ENCODE results near the gene HOXC13. TPM values are rescaled to one million over a fixed set of nuclear protein-coding genes. Genes with fewer than 3 reads are reported as not detected.

The HOXC13 gene
- total RNA-seq, 1 donor from 2014 or later: not detected

GRCh38 chr12:53939141-53940108 lies 794 bp downstream of the HOXC13 start:
- DNase-seq (ENCODE audit: low spot score): no peak

- DNase-seq (ENCODE audit: low spot score): no peak
Observed at GRCh38 chr12:53940443-53941014, 1.9 kb downstream of the HOXC13 start.

GRCh38 chr12:53941187-53941586 lies 2.6 kb downstream of the HOXC13 start:
- DNase-seq (ENCODE audit: low spot score): no peak

GRCh38 chr12:53941750-53942149 lies 3.1 kb downstream of the HOXC13 start:
- no peak for DNase-seq (ENCODE audit: low spot score)

GRCh38 chr12:53942467-53942997 lies 3.9 kb downstream of the HOXC13 start:
- no peak for DNase-seq (ENCODE audit: low spot score)

- no peak for DNase-seq (ENCODE audit: low spot score)
Observed at GRCh38 chr12:53944209-53944608, 5.6 kb downstream of the HOXC13 start.

GRCh38 chr12:53944907-53945847 lies 6.5 kb downstream of the HOXC13 start:
- DNase-seq (ENCODE audit: low spot score): no peak

- no peak for DNase-seq (ENCODE audit: low spot score)
Observed at GRCh38 chr12:53947743-53948142, 9.1 kb downstream of the HOXC13 start.

- DNase-seq (ENCODE audit: low spot score): no peak
Observed at GRCh38 chr12:53948650-53949593, 10.3 kb downstream of the HOXC13 start.

GRCh38 chr12:53949631-53950436 lies 11.2 kb downstream of the HOXC13 start:
- no peak for DNase-seq (ENCODE audit: low spot score)

GRCh38 chr12:53950437-53950773 lies 11.8 kb downstream of the HOXC13 start:
- DNase-seq (ENCODE audit: low spot score): no peak

- DNase-seq (ENCODE audit: low spot score): no peak
Observed at GRCh38 chr12:53950789-53951576, 12.4 kb downstream of the HOXC13 start.

GRCh38 chr12:53951577-53952334 lies 13.1 kb downstream of the HOXC13 start:
- no peak for DNase-seq (ENCODE audit: low spot score)

- DNase-seq (ENCODE audit: low spot score): no peak
Observed at GRCh38 chr12:53952335-53952694, 13.7 kb downstream of the HOXC13 start.

GRCh38 chr12:53952871-53953734 lies 14.5 kb downstream of the HOXC13 start:
- DNase-seq (ENCODE audit: low spot score): no peak

GRCh38 chr12:53953831-53954693 lies 15.4 kb downstream of the HOXC13 start:
- no peak for DNase-seq (ENCODE audit: low spot score)

- DNase-seq (ENCODE audit: low spot score): no peak
Observed at GRCh38 chr12:53954694-53955035, 16.0 kb downstream of the HOXC13 start, which contains the start of gene HOXC12. TSS of gene HOXC12 (plus strand) at chr12:53954903. CDS start at chr12:53954930, 27 bp downstream.
